T47D (cell line): Measurements from ENCODE around the gene GLUD1.
"Not testable (repeated sequence)": the region's sequence is repeated elsewhere in the genome, so short reads cannot be mapped to it uniquely, and the experiment has no call there.

Experiments
- DNase-seq, 2 experiments: peaks; one replicate each; pipeline versions ENCODE4 v3.0.0 to v3.0.0-alpha.2; 2011 to 2012; ENCODE audit warnings: low read depth in 1 of 2, low spot score in 1 of 2
- JUND ChIP-seq: IDR thresholded peaks from 2 replicates; pipeline ENCODE4 v1.6.1; 2012; ENCODE audit warnings: low read depth
- in situ Hi-C: cut with HindIII; loops from 2 replicates; pipeline ENCODE4 v1.10.0; 2016; ENCODE audit warnings: low sequenced_read_pairs, low pct_unique_long_range_greater_than_20kb

GLUD1 gene

DNA sequence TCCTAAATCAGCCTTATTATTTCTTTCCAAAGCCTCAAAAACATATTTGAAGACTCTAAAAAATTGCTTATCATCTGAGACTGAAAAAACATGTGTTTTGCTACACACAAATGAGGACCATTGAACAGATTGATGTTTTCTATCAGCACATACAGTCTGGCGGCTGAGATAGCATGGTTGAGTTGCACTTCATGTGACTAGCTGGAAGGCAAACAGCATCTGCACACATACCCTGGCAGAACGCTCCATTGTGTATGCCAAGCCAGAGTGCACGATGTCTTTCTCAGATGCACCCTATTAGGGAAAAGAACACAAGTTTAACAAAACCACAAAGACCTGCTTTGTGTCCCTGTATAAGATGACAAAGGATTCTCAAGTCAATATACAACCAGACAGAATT is 41.5 kb downstream of the GLUD1 start:
- in situ Hi-C loops, result no loop called here
- no peak for DNase-seq
- no peak for TF ChIP-seq JUND

DNA sequence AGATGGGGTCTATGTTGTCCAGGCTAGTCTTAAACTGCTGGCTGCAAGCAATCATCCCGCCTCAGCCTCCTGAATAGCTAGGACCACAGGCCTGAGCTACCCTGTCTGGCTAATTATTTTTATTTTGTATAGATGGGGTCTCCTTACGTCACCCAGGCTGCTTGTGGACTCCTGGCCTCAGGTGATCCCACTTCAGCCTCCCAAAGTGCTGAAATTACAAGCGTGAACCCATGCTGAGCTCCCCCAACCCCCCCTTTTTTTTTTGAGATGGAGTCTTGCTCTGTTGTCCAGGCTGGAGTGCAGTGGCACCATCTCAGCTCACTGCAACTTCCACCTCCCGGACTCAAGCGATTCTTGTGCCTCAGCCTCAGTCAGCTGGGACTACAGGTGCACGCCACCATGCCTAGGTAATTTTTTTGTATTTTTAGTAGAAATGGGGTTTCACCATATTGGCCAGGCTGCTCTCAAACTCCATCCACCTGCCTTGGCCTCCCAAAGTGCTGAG is 49.2 kb downstream of the GLUD1 start:
- TF ChIP-seq JUND, result no peak
- in situ Hi-C loops, result no loop called here
- DNase-seq, result no peak

DNA sequence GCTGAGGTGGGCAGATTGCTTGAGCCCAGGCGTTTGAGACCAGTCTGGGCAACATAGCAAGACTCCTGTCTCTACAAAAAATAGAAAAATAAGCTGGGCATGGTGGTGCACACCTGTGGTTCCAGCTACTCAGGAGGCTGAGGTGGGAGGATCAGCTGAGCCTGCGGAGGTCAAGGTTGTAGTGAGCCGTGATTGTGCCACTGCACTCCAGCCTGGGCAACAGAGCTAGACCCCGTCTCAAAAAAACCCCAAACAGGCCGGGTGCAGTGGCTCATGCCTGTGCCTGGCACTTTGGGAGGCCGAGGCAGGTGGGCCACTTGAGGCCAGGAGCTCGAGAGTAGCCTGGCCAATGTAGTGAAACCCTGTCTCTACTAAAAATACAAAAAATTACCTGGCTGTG is 51.1 kb downstream of the GLUD1 start:
- DNase-seq, in situ Hi-C loops: not testable (repeated sequence)

DNA sequence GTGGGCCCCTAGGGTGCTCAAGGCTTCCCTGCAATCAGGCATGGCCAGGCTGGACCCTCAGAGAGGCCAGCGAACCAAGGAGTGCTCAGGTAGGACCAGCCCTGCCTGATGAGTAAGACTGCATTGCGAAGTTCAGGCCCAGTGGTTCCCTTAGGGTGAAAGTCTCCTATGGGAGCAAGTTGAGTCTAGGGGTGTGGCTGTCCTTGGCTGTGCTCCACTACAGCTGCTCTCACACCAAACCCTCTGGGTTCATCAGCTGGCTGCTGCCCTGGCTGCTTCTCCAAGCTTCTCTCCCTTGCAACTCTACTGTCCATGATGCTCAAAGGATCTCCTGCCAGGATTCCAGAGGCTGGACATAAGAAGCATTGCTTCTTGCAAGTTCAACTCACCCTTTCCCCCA is 55.9 kb downstream of the GLUD1 start:
- no peak for TF ChIP-seq JUND
- DNase-seq, result no peak
- in situ Hi-C loops, result no loop called here

DNA sequence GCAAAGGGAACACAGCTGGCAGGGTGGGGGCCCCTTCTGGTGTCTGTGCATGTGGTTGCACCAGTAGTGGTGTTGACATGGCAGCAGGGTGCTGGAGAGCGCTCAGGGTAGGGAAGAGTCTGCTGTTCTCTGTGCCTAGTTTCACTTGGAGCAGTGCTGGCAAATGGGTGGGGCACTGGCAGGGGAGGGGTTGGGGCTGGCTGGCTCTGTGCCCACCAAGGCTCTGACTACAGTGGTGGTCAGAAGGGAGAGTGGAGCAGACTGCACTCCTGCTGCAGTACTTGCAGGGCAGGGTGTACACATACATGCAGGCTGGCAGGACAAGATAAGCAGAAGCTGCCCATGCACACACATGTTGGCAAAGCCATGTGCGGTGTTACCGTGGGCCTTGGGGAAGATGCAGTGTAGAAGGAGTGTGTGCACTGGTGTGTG is 56.3 kb downstream of the GLUD1 start:
- in situ Hi-C loops, result no loop called here

DNA sequence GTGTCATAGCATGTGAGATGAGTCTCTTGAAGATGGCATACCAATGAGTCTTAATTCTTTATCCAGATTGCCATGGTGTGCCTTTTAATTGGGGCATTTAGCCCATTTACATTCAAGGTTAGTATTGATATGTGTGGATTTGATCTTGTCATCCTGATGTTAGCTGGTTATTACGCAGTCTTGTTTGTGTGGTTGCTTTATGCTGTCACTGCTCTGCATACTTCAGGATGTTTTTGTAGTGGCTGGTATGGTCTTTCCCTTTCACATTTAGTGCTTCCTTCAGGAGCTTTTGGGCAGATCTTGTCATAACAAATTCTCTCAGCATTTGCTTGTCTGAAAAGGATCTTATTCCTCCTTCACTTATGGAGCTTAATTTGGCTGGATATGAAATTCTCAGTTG is 58.0 kb downstream of the GLUD1 start:
- DNase-seq, result no peak
- TF ChIP-seq JUND, result no peak
- in situ Hi-C loops, result no loop called here

More for the DNA sequence above, 56.3 kb downstream of the GLUD1 start:
- no peak for DNase-seq
- no peak for TF ChIP-seq JUND

DNA sequence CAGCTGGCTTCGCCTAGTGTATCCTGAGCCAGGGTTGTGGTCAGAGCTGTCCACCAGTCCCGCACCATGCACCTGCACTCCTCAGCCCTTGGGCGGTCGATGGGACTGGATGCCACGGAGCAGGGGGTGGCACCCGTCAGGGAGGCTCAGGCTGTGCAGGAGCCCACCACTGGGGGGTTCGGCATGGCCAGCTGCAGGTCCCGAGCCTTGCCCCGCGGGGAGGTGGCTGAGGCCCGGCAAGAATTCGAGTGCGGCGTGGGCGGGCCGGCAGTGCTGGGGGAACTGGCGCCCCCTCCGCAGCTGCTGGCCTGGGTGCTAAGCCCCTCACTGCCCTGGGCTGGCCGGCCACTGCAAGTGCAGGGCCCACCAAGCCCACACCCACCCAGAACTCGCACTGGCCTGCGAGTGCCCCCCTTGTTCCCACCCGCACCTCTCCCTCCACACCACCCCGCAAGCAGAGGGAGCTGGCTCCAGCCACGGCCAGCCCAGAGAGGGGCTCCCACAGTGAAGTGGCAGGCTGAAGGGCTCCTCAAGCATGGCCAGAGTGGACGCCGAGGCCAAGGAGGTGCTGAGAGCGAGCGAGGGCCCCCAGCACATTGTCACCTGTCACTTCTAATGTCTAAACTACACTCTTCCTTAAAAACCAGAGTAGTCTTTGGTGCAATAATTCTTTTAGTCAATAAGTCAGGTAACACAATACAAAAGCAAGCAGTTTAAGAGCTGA is 63.6 kb downstream of the GLUD1 start:
- in situ Hi-C loops, result no loop called here
- no peak for DNase-seq
- TF ChIP-seq JUND, result no peak

DNA sequence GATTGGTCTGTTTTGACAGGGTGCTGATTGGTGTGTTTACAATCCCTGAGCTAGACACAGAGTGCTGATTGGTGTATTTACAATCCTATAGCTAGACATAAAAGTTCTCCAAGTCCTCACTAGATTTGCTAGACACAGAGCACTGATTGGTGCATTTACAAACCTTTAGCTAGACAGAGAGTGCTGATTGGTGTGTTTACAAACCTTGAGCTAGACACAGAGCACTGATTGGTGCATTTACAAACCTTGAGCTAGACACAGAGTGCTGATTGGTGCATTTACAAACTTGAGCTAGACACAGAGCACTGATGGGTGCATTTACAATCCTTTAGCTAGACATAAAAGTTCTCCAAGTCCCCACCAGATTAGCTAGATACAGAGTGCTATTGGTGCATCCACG is 64.2 kb downstream of the GLUD1 start:
- in situ Hi-C loops, DNase-seq: not testable (repeated sequence)

DNA sequence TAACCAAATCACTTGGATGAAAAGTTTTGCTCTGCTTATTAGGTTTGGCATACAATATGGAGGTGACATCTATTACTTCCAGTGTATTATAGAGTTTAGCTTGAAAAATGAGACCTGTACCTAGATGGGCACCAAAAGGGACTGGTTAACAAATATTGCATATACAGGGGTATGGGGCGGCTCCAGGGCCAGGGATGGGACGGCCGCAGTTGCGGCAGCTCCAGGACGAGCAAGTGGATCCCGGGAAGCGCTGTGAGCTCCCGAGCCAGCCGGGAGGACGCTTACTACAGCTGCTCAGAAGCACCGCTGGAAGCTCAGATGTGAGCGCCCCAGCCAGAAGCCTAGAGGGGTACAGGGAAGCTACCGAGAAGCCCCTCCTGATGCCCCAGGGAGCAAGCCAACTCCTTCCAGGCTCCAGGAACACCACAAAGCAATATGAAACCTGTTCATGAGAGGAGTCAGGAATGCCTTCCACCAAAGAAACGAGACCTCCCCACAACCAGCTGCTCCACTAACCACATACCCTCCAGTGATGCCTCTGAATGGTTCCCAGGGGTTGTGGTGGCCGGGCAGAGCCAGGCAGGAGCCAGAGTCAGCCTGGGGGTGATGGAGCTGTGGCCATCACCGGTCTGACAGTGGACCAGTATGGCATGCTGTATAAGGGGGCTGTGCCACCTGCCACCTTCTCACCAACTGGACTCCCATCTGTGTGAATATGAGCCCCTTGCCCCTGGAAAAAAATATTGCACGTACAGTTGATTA is 67.7 kb downstream of the GLUD1 start:
- in situ Hi-C loops, DNase-seq: not testable (repeated sequence)

DNA sequence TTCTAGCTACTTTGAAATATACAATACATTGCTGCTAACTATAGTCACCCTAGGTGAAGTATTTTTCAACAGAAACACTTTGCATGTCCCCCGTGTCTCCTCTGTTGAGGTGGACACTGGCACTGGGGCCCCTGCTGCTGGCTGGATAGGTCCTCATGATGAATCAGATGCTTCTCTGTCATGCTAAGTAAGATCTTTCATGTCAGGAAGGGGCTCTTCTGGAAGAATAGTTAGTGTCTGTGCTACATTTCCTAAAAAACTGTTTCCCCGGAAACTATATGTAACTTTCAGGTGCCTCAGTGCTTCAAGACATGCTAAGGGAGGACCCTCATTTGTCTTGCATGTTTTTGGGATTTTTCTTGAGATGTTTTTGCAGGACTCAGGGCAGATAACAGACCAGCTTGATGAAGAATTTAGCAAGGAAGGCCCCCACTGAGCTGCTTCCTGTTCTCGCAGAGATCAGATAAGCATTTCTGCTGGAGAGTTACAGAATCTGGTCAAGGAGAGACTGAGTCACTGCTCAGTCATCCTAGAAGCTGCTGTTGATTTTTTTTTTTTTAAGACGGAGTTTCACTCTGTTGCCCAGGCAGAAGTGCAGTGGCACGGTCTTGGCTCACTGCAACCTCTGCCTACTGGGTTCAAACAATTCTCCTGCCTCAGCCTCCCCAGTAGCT is 69.2 kb downstream of the GLUD1 start:
- in situ Hi-C loops, DNase-seq: not testable (repeated sequence)

DNA sequence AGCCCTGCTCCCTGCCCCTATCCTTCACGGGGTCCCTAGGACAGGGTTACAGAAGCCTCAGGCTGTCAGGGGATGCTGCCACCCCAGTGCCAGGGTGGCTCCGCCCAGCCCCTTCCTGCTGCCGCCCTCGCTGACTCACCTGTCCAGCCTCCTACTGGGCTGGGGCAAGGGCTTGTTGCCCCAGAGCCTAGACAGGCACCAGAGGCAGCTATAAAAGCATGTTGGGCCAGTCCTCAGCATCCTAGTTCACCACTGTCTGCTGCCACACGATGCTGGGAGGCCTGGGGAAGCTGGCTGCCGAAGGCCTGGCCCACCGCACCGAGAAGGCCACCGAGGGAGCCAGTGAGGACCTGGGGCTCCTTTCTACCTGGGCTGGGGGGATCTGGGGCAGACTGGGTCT is 74.6 kb downstream of the GLUD1 start, which contains the start of gene FAM25A:
FAM25A (plus strand) TSS at position 239 of the 400 bp plus-strand sequence; CDS start at position 270, 31 bp downstream.
- in situ Hi-C loops, result not testable (repeated sequence)
- peak in 1 of 2 experiments; percentile 58 for DNase-seq

DNA sequence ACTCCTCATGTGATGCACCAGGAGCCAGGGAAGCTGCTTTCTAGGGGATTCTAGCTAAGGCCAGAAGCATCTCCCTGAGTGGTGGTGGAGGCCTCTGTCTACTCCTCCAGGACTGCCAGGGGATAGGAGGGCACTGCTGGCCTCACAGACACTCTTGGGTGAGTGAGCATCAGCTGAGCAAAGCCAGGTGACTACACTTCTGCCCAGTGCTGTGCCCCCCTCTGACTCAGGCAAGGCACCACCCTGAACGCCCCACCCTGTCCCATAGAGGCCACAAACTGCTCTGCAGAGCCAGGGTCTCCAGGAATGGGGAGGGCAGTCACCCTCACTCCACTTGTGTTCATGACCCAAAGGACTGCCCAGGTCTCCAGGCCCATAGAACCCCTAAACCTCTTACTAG is 75.1 kb downstream of the GLUD1 start:
- in situ Hi-C loops, result not testable (repeated sequence)

DNA sequence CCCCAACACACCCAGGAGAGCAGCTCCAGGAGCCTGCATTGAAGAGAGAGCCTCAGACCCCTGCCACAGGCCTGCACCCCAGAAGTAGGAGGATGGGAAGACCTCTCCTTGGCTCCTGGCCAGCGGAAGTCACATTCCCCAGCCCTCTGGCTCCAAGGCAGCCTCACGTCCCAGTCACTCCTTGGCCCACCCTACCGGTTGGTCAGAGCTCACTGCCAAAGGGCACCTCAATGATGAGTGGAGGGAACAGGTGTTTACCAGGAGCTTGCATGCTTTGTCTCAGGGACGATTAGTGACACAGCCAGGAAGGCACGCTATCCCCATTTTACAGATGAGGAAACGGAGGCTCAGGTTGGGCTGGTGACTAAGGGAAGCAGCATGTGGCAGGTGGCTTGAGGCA is 75.6 kb downstream of the GLUD1 start:
- in situ Hi-C loops, result not testable (repeated sequence)
- peak in 1 of 2 experiments; percentile 27 for DNase-seq

More for the DNA sequence above, 75.1 kb downstream of the GLUD1 start:
- not testable (repeated sequence) for DNase-seq

DNA sequence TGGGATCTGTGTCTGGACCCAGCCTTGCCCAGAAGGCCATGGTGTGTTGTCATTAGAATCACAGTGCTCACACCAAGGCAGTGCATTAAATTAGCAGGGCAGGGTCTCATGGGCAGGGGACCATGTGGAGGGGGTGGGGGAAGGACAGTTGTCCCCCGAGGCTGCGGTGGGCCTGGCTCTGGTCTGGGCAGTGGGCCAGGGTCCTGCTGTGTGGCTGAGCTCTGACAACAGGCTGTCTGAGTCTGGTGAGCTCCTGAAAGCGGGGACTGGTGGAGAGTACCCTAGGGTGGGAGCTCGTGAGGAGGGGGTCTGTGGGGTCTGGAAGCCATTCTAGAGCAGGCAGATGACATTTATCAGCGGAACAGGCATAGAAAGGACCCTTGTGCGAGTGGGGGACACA is 76.5 kb downstream of the GLUD1 start:
- DNase-seq, in situ Hi-C loops: not testable (repeated sequence)

DNA sequence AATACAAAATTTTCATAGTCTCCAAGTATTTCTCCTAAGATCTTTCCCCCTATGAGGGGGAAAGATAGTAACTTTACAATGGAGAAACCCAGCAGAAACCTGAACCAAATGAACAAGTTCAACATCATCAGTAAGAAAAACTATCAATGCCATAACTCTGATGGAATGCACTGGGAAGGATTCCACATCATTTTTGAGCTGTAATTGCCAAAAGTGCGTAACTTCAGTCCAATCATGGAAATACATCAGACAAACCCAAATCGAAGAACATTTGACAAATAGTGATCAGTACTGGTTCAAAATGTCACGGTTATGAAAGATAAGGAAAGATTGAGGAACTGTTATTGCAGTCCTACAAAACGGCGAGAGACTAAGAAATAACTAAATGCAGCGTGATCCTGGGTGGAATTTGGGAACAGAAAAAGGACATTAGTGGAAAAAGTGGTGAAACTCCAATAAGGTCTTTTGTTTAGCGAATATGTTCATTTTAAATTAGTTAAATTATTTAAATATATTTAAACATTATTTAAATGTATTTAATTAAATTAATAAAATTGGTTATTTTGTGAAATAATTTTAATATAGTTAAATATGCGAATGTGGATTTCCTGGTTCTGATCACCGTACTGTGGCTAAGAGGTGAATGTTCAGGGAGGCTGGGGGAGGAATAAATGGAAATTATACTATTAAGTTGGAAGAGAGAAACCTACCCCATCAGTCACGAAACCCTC is 79.5 kb downstream of the GLUD1 start:
- DNase-seq, in situ Hi-C loops: not testable (repeated sequence)

DNA sequence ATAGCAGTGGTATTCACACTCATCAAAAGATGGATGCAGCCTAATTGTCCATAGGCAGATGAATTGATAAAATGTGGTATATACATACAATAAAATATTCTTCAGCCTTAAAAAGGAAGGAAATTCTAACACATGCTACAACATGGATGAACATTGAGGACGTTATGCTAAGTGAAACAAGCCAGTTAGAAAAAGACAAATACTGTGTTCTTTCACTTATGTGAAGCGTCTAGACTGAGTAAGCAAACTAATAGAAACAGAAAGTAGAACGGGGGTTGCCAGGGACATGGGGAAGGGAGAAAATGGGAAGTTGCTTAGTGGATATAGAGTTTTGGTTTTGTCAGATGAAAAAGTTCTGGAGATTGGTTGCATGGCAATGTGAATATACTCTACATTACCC is 81.1 kb downstream of the GLUD1 start:
- DNase-seq, in situ Hi-C loops: not testable (repeated sequence)

DNA sequence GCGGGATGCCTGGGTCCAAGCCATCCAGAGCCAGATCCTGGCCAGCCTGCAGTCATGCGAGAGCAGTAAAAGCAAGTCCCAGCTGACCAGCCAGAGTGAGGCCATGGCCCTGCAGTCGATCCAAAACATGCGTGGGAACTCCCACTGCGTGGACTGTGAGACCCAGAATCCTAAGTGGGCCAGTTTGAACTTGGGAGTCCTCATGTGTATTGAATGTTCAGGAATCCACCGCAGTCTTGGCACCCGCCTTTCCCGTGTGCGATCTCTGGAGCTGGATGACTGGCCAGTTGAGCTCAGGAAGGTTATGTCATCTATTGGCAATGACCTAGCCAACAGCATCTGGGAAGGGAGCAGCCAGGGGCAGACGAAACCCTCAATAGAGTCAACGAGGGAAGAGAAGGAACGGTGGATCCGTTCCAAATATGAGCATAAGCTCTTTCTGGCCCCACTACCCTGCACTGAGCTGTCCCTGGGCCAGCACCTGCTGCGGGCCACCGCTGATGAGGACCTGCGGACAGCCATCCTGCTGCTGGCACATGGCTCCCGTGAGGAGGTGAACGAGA is 85.4 kb downstream of the GLUD1 start:
- in situ Hi-C loops, result not testable (repeated sequence)

More for the DNA sequence above, 85.4 kb downstream of the GLUD1 start:
- DNase-seq, result not testable (repeated sequence)
